K562 (cell line): ENCODE results near the gene OR2B2. TPM values are rescaled to one million over a fixed set of nuclear protein-coding genes. Genes with fewer than 3 reads are reported as not detected.

Experiments
- ATAC-seq: fragments of 200-7000 bp; cut with Tn5 transposase; 3 replicates; pipeline ENCODE4 v1.9.1; 2020; ENCODE audit warnings: moderate library complexity
- BruUV-seq: library from RNA; stranded (reverse); fragments of 400-500 nt; replicated peaks from 2 replicates; lab custom pipeline; 2021; lab: Mats Ljungman, UMichigan
- CTCF ChIA-PET: fragments of 300-600 bp; formaldehyde crosslinking; extraction: SDS; loops from one replicate; lab custom pipeline; 2021; ENCODE audit warnings: low intra/inter-chr PET ratio; lab: Yijun Ruan, JAX
- POLR2A ChIA-PET: fragments of 300-600, 350-650 bp; sonication (Branson Sonifier 250); formaldehyde crosslinking; extraction: SDS; loops from one replicate; lab custom pipeline; 2021; ENCODE audit warnings: antibody characterized with exemption, inconsistent platforms; lab: Yijun Ruan, JAX
- DNase-seq, 4 experiments: peaks; one replicate each; pipeline versions ENCODE4 v3.0.0 to v3.0.0-alpha.2; 2011 to 2018; ENCODE audit warnings: low spot score in 3 of 4, mixed read lengths in 3 of 4; ENCODE audit errors: extremely low read depth in 1 of 4
- FAIRE-seq: peaks from 2 replicates; lab custom pipeline; 2011; peaks lifted over from hg19 to GRCh38; lab: Jason Lieb, UNC
- H2AFZ ChIP-seq: 2 replicates; pipeline ENCODE4 v1.6.0; 2011; ENCODE audit warnings: low read depth, low read length, control low read depth, inconsistent platforms
- H3K27ac ChIP-seq: fragments of 200-600 bp; 3 replicates; pipeline ENCODE4 v1.8.0; 2011; ENCODE audit warnings: low read depth, mild to moderate bottlenecking, control low read depth, inconsistent platforms, low read length, moderate library complexity, mixed read lengths; ENCODE audit errors: extremely low read depth
- H3K27me3 ChIP-seq, 2 experiments: fragments of 300-600 bp in 1 of 2; 2 replicates in 1 of 2; 3 replicates in 1 of 2; pipeline versions ENCODE4 v1.6.0 to v1.8.0; 2011; ENCODE audit warnings: inconsistent platforms in 2 of 2, low read length in 2 of 2, mild to moderate bottlenecking in 1 of 2, mixed read lengths in 1 of 2, moderate library complexity in 1 of 2; ENCODE audit not compliant: control insufficient read depth in 2 of 2, insufficient read depth in 2 of 2
- H3K36me3 ChIP-seq: fragments of 300-600 bp; 3 replicates; pipeline ENCODE4 v1.8.0; 2011; ENCODE audit warnings: mild to moderate bottlenecking, low read length, inconsistent platforms; ENCODE audit not compliant: control insufficient read depth, insufficient read depth
- H3K4me1 ChIP-seq, 2 experiments: fragments of 200-600 bp in 1 of 2; replicated peaks in 1 of 2; 2 replicates in 1 of 2; 3 replicates in 1 of 2; pipeline versions ENCODE4 v1.5.1 to v1.8.0; 2011; ENCODE audit warnings: inconsistent platforms in 2 of 2, low read length in 2 of 2, mild to moderate bottlenecking in 1 of 2, mixed read lengths in 1 of 2, moderate library complexity in 1 of 2; ENCODE audit not compliant: control insufficient read depth in 2 of 2, insufficient read depth in 2 of 2
- H3K4me2 ChIP-seq: 2 replicates; pipeline ENCODE4 v1.6.1; 2011; ENCODE audit warnings: low read length, control low read depth, inconsistent platforms, mixed read lengths; ENCODE audit not compliant: insufficient read depth
- H3K4me3 ChIP-seq: fragments of 200-600 bp; sonication (generic), shearing (Covaris generic); 2 replicates; pipeline ENCODE4 v1.5.1; 2016; ENCODE audit warnings: control low read depth, inconsistent platforms
- H3K79me2 ChIP-seq: fragments of 200-600 bp; 3 replicates; pipeline ENCODE4 v1.8.0; 2011; ENCODE audit warnings: low read length, inconsistent platforms; ENCODE audit not compliant: control insufficient read depth, insufficient read depth
- H3K9ac ChIP-seq, 2 experiments: 2 replicates each; pipeline versions ENCODE4 v1.6.0 to v1.6.1; 2011; ENCODE audit warnings: low read depth in 2 of 2, low read length in 2 of 2, control low read depth in 1 of 2, inconsistent platforms in 1 of 2, mild to moderate bottlenecking in 1 of 2, mixed read lengths in 1 of 2; ENCODE audit not compliant: insufficient read depth in 1 of 2
- H3K9me1 ChIP-seq: one replicate; pipeline ENCODE4 v1.6.0; 2011; ENCODE audit warnings: inconsistent platforms, mild to moderate bottlenecking, low read length, moderate library complexity; ENCODE audit not compliant: control insufficient read depth, insufficient read depth
- H3K9me3 ChIP-seq: replicated peaks from 2 replicates; pipeline ENCODE4 v1.5.1; 2011; ENCODE audit warnings: low read depth, low read length, inconsistent platforms; ENCODE audit not compliant: control insufficient read depth, insufficient read depth
- H4K20me1 ChIP-seq: replicated peaks from 2 replicates; pipeline ENCODE4 v1.6.1; 2011; ENCODE audit warnings: low read length, inconsistent platforms, mixed read lengths; ENCODE audit not compliant: control insufficient read depth, insufficient read depth
- MXI1 ChIP-seq: IDR thresholded peaks from 2 replicates; pipeline ENCODE4 v1.6.1; 2011; ENCODE audit warnings: low read depth, mild to moderate bottlenecking, improper control_type of control experiment, low read length
- NR2F6 ChIP-seq: fragments of 450-650 bp; formaldehyde crosslinking; IDR thresholded peaks from 2 replicates; pipeline ENCODE4 v1.4.0; 2020; ENCODE audit warnings: mild to moderate bottlenecking
- PBX2 ChIP-seq, 2 experiments: IDR thresholded peaks in 1 of 2; conservative IDR thresholded peaks in 1 of 2; 2 replicates each; pipeline ENCODE4 v1.6.1; 2016; ENCODE audit warnings: low read depth in 2 of 2, mild to moderate bottlenecking in 1 of 2, missing compliant biosample characterization in 1 of 2, missing genetic modification characterization in 1 of 2, moderate library complexity in 1 of 2
- TAF7 ChIP-seq: fragments of 450-650 bp; IDR thresholded peaks from 2 replicates; pipeline ENCODE4 v1.6.1; 2016; ENCODE audit warnings: missing genetic modification characterization, missing compliant biosample characterization
- U2AF1 ChIP-seq: fragments of 200-400 bp; formaldehyde crosslinking; optimal IDR thresholded peaks from 2 replicates; pipeline ENCODE3; 2017; ENCODE audit warnings: mild to moderate bottlenecking, low read depth, low read length, moderate library complexity
- XRCC5 ChIP-seq: fragments of 200-400 bp; formaldehyde crosslinking; IDR thresholded peaks from 2 replicates; pipeline ENCODE4 v1.6.1; 2017; ENCODE audit warnings: low read depth, mild to moderate bottlenecking, low read length
- ZFP91 ChIP-seq: sonication (generic); formaldehyde crosslinking; IDR thresholded peaks from 2 replicates; pipeline ENCODE4 v1.8.0; 2022; ENCODE audit warnings: mild to moderate bottlenecking, missing genetic modification reagents
- ZMIZ1 ChIP-seq, 2 experiments: fragments of 150-350 bp in 1 of 2; IDR thresholded peaks; 2 replicates each; pipeline ENCODE4 v1.6.1; 2012 to 2016; ENCODE audit warnings: low read depth in 2 of 2, low read length in 2 of 2, mild to moderate bottlenecking in 1 of 2, moderate library complexity in 1 of 2
- ZNF140 ChIP-seq: fragments of 250-450 bp; sonication (Bioruptor Pico); IDR thresholded peaks from 2 replicates; pipeline ENCODE4 v1.8.0; 2021; ENCODE audit warnings: moderate library complexity, mild to moderate bottlenecking, inconsistent platforms
- ZNF717 ChIP-seq: fragments of 250-450 bp; sonication (Bioruptor Pico); IDR thresholded peaks from 2 replicates; pipeline ENCODE4 v1.5.0; 2021
- WGBS: fragments of 100-300 bp; shearing (Covaris generic); methylation state at CpG from one replicate; pipeline ENCODE4 v1.1.6; 2016; ENCODE audit warnings: low coverage, mixed read lengths; ENCODE audit not compliant: insufficient coverage; ENCODE audit errors: missing lambda C conversion rate; 5-methylcytosine and 5-hydroxymethylcytosine counted together
- in situ Hi-C: fragments of 300-500 bp; cut with MboI; formaldehyde crosslinking; loops from 4 replicates; pipeline ENCODE4 v1.15.0; 2018; ENCODE audit warnings: inconsistent platforms, mixed read lengths
- intact Hi-C: fragments of 100-400 bp; cut with micrococcal nuclease; formaldehyde crosslinking; loops from 2 replicates; pipeline ENCODE4 v1.14.2; 2022
- polyA plus RNA-seq, 8 experiments: library from polyadenylated mRNA; depleted of rRNA in 4 of 8; stranded (reverse) in 5 of 8; unstranded in 3 of 8; fragments of >200 nt; fragmentation: Nextera tagmentation in 2 of 8; fragmentation: Illumina TruSeq in 1 of 8; extraction: Ambion mirVana in 2 of 8; extraction: Trizol in 1 of 8; gene quantifications; 2 replicates each; pipeline versions ENCODE4 v1.2.1 to v1.2.3, GENCODE V29; 2011 to 2014; ENCODE audit warnings: inconsistent platforms in 1 of 8, missing spikeins in 1 of 8
- total RNA-seq, 7 experiments: library from RNA; depleted of rRNA in 6 of 7; stranded (reverse); fragments of >200 nt in 6 of 7; fragmentation: Illumina TruSeq in 2 of 7; extraction: Trizol in 2 of 7; gene quantifications; 2 replicates each; pipeline versions ENCODE4 v1.2.1 to v1.2.3, GENCODE V29; 2011 to 2021; ENCODE audit warnings: low replicate concordance in 1 of 7

OR2B2 gene
- total and polyA plus RNA-seq, 9 of the 15 experiments (the other 6 are each of a cell fraction or from before 2014, with no cell fraction given) = 0.24 TPM; not detected in 8

GRCh38 chr6:27891320-27891875, 20.8 kb downstream of the OR2B2 start:
- FAIRE-seq (no peak), DNase-seq (no peak), ATAC-seq (no peak)
- H3K27me3 ChIP-seq = no peaks in the 10 kb centered on the region
- in situ Hi-C loops (loop anchor here (5.0 kb wide), 3 partner anchors 54 to 744 kb away; a partner anchor contains a TSS), intact Hi-C loops (loop anchor here (5.0 to 10.0 kb wide), 5 partner anchors 219 to 1859 kb away; a partner anchor contains a TSS)
- H3K36me3 ChIP-seq = peaks cover 24% of the 10 kb centered on the region
- WGBS = 25% methylated on average over 7 of the region's 7 CpGs
- BruUV-seq = no TSS peak
- no peaks in the 10 kb centered on the region for H3K9me1 ChIP-seq
- H2AFZ ChIP-seq = no peak overlapping the region
- H3K4me3 ChIP-seq = peak overlapping the region; percentile 79
- peak overlapping the region; percentile 79 for H3K4me2 ChIP-seq
- ChIA-PET POLR2A (interaction anchor here (0.7 to 8.2 kb wide), 17 partner anchors 19 to 905 kb away, joined by 3 to 252 read pairs (median 22); a partner anchor contains a TSS), CTCF (no interaction called here)
- H3K27ac ChIP-seq = peak overlapping the region; percentile 85
- H3K9me3 ChIP-seq = no peaks in the 10 kb centered on the region
- peaks cover 11 to 27% of the 10 kb centered on the region in 2 experiments for H3K4me1 ChIP-seq
- H4K20me1 ChIP-seq = peaks cover 15% of the 10 kb centered on the region
- peak overlapping the region; percentile 86 to 97 for H3K9ac ChIP-seq
- H3K79me2 ChIP-seq = peaks cover 64% of the 10 kb centered on the region
- TF ChIP-seq ZFP91 (CRISPR knock-in tag) (no peak), XRCC5 (no peak), ZNF717 (CRISPR knock-in tag) (peak; percentile 90), ZNF140 (CRISPR knock-in tag) (0 out of 2 replicates have a peak, but pooled peaks have one; percentile 46), NR2F6 (CRISPR knock-in tag) (peak; percentile 78; the same call in 1 of the 2 replicates), PBX2 (CRISPR knock-in tag; IDR thresholded peaks at IDR 0.05; ENCODE audit: low read depth) (no peak), PBX2 (tag; conservative IDR thresholded peaks at IDR 0.05; ENCODE audit: low read depth) (0 out of 2 replicates have a peak, but pooled peaks have one; percentile 6), ZMIZ1 (IDR thresholded peaks at IDR 0.05; ENCODE audit: low read depth in 2 of 2, low read length in 2 of 2) (0 out of 4 replicates have a peak, but pooled peaks of 1 of the 2 experiments have one; percentile 23), TAF7 (tag) (peak; percentile 8; the same call in 1 of the 2 replicates), MXI1 (0 out of 2 replicates have a peak, but pooled peaks have one; percentile 7), U2AF1 (no peak)
